ENCODE measurements around the gene ABCA7. TPM values are rescaled to one million over a fixed set of nuclear protein-coding genes. Genes with fewer than 3 reads are reported as not detected.

The ABCA7 gene
- total and polyA plus RNA-seq, 7 donors = 1.8 to 25.1 (median 9.9) TPM

DNA sequence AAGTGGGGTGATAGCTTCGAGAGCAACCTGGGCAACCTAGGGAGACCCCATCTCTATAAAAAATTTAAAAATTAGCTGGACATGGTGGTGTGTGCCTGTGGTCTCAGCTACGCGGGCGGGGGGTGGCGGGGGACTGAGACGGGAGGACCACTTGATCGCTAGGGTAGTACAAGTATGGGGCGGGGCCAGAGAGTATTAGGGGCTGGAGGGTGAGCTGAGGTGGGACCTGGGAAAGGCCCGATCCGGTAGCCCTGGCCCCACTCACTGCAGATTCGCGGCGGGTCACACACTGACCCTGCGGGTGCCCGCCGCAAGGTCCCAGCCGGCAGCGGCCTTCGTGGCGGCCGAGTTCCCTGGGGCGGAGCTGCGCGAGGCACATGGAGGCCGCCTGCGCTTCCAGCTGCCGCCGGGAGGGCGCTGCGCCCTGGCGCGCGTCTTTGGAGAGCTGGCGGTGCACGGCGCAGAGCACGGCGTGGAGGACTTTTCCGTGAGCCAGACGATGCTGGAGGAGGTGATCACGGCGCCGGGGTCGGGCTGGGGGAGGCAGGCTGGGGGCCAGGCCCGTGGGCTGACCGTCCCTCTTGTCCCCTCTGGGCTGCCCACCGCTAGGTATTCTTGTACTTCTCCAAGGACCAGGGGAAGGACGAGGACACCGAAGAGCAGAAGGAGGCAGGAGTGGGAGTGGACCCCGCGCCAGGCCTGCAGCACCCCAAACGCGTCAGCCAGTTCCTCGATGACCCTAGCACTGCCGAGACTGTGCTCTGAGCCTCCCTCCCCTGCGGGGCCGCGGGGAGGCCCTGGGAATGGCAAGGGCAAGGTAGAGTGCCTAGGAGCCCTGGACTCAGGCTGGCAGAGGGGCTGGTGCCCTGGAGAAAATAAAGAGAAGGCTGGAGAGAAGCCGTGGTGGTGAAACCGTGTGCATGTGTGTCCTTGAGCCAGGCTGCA, 25.0 kb downstream of the ABCA7 start:
- no peak for DNase-seq
- Histone ChIP-seq H3K27ac (no peak overlapping the region), H3K9me3 (no peaks in the 10 kb centered on the region), H3K4me3 (no peak overlapping the region), H3K4me1 (peaks cover 0 to 36% (median 26%) of the 10 kb centered on the region in 4 donors), H3K27me3 (peaks cover 31 to 66% (median 49%) of the 10 kb centered on the region in 3 donors), H3K36me3 (no peaks in the 10 kb centered on the region)
- intact Hi-C loops (cut with DNase I) = no loop called here
- TF ChIP-seq EP300 (IDR thresholded peaks at IDR 0.05) = no peak
- no peak for TF ChIP-seq POLR2AphosphoS5 (IDR thresholded peaks at IDR 0.05)
- TF ChIP-seq, protein P1, sequence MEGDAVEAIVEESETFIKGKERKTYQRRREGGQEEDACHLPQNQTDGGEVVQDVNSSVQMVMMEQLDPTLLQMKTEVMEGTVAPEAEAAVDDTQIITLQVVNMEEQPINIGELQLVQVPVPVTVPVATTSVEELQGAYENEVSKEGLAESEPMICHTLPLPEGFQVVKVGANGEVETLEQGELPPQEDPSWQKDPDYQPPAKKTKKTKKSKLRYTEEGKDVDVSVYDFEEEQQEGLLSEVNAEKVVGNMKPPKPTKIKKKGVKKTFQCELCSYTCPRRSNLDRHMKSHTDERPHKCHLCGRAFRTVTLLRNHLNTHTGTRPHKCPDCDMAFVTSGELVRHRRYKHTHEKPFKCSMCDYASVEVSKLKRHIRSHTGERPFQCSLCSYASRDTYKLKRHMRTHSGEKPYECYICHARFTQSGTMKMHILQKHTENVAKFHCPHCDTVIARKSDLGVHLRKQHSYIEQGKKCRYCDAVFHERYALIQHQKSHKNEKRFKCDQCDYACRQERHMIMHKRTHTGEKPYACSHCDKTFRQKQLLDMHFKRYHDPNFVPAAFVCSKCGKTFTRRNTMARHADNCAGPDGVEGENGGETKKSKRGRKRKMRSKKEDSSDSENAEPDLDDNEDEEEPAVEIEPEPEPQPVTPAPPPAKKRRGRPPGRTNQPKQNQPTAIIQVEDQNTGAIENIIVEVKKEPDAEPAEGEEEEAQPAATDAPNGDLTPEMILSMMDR (IDR thresholded peaks at IDR 0.05) = peak; percentile 23 to 78 (median 68)
- WGBS, 2 donors = 7 to 13% methylated on average over 60 of the region's 60 CpGs

DNA sequence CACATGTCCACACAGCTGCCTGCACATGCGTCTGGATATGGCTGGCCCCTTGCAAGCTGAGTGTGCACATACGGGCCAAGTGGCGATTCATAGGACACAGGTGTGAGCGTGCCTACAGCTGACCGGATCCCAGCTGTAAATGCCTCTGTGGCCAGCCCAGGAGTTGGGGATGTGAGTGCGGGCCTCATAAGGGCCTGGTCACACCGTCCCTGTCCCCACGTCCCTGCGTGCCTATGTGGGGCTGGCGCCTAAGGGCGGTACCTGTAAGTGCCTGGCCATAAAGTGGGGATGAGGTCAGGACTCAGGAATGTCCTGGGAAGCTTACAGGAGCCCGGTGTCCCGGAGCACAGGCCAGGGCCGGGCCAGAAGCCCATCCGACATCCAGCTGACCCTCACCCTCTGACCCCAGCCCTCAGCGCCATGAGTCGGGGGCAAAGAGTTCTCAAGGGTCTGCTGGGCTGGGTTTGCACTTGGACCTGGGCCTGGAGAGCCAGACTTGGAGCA, 25.8 kb downstream of the ABCA7 start:
- Histone ChIP-seq H3K4me3 (no peak overlapping the region), H3K4me1 (peaks cover 0 to 38% (median 26%) of the 10 kb centered on the region in 4 donors), H3K36me3 (no peaks in the 10 kb centered on the region), H3K27ac (no peak overlapping the region), H3K9me3 (no peaks in the 10 kb centered on the region), H3K27me3 (peaks cover 36 to 73% (median 56%) of the 10 kb centered on the region in 3 donors)
- intact Hi-C loops (cut with DNase I) = no loop called here
- no peak for DNase-seq
- 15 to 66% methylated on average over 17 of the region's 17 CpGs for WGBS, 2 donors
- TF ChIP-seq POLR2A (IDR thresholded peaks at IDR 0.05) = no peak
- no peak for TF ChIP-seq POLR2AphosphoS5 (IDR thresholded peaks at IDR 0.05)
- no peak for TF ChIP-seq EP300 (IDR thresholded peaks at IDR 0.05)
- TF ChIP-seq, protein P1 (IDR thresholded peaks at IDR 0.05) = no peak

DNA sequence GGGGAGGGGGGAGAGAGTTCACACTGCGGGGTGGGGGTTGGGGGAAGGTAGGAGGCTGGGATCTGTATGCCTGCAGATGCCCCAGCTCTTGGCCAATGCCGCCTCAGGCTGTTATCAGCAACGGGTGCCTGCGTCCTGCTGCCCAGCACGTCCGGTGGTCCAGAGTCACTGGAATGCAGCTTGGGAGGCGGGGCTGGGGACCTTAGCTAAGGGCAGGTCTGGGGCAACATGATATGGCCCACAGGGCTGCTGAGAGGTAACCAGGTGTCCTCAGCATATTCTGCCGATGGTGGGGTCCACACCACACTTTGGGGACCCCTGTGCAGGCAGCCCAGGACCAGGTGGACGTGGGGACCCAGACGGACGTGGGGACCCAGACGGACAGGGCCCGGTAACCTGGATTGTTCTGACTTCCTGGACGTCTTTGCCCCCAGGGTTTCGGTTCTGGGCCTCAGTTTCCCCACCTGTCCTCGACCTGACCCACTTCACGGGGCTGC, 26.4 kb downstream of the ABCA7 start:
- H3K36me3 ChIP-seq = no peaks in the 10 kb centered on the region
- peaks cover 42 to 79% (median 62%) of the 10 kb centered on the region in 3 donors for H3K27me3 ChIP-seq
- TF ChIP-seq POLR2AphosphoS5 (IDR thresholded peaks at IDR 0.05) (no peak), EP300 (IDR thresholded peaks at IDR 0.05) (no peak), POLR2A (IDR thresholded peaks at IDR 0.05) (no peak)
- TF ChIP-seq, protein P1 (IDR thresholded peaks at IDR 0.05) = no peak
- H3K4me1 ChIP-seq = peaks cover 0 to 44% (median 29%) of the 10 kb centered on the region in 4 donors
- H3K27ac ChIP-seq = peak overlapping the region in 1 of 4 donors; percentile 23
- intact Hi-C loops (cut with DNase I) = no loop called here
- DNase-seq = no peak
- H3K9me3 ChIP-seq = no peaks in the 10 kb centered on the region
- H3K4me3 ChIP-seq = peak overlapping the region in 2 of 4 donors; percentile 43 to 45
- WGBS, 2 donors = 22 to 44% methylated on average over 17 of the region's 17 CpGs

DNA sequence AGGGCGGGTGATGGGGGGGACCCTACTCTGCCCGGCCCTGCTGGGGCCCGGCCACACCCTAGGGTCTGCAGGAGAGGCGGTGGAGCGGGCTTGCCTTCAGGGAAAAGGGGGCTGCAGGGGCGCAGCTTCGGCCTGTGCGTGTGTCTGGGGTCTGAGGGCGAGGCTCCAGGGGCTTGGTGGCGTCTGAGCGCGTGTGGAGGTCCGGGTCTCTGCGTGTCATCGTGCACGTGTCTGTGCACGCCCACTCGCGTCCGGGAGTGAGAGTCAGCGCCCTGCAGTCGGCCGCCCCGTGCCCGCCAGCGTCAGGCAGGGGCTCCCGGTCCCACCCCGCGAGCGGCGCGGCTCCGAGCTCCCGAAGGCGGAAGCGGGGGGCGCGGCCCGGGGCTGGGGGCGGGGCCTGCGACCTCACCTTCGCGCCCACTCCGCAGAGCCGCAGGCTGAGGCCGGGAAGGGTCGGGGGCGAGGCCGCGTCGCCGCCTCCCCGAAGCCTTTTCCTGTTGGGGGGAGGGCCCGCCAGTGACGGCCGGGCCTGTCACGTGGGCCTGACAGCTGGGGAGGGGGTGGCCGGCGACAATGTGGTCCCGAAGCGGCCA, 26.9 kb downstream of the ABCA7 start, which contains the start of gene ARHGAP45:
TSS of gene ARHGAP45 (plus strand) at position 420 of the 593 bp plus-strand sequence. CDS start 239 bp downstream, outside the sequence.
- H3K4me1 ChIP-seq = peaks cover 0 to 50% (median 34%) of the 10 kb centered on the region in 4 donors
- H3K27me3 ChIP-seq = peaks cover 44 to 83% (median 68%) of the 10 kb centered on the region in 3 donors

More for the DNA sequence above, 26.9 kb downstream of the ABCA7 start, which contains the start of gene ARHGAP45:
- TF ChIP-seq EP300 (IDR thresholded peaks at IDR 0.05) (no peak), POLR2A (IDR thresholded peaks at IDR 0.05) (no peak), POLR2AphosphoS5 (IDR thresholded peaks at IDR 0.05) (no peak)
- TF ChIP-seq, protein P1 (IDR thresholded peaks at IDR 0.05) = no peak
- DNase-seq = no peak
- H3K27ac ChIP-seq = peak within 1 kb of the TSS; percentile 23 to 56 (median 45)
- H3K36me3 ChIP-seq = no peaks in the 10 kb centered on the region
- H3K4me3 ChIP-seq = peak within 1 kb of the TSS; percentile 2 to 45 (median 36)
- 2 to 3% methylated on average over 61 of the region's 61 CpGs for WGBS, 2 donors
- intact Hi-C loops (cut with DNase I) = no loop called here
- H3K9me3 ChIP-seq = no peaks in the 10 kb centered on the region

Measured in sigmoid colon (tissue), 7 donors.